CD4-positive, alpha-beta T cell treated with Interferon alpha-2 for 1 hour (primary cell): ENCODE results near the gene DNAL4.
"Not testable (repeated sequence)": the region's sequence is repeated elsewhere in the genome, so short reads cannot be mapped to it uniquely, and the experiment has no call there.

ENCODE experiments used
- DNase-seq, 2 donors: peaks; one replicate each; pipeline ENCODE4 v3.0.0-alpha.2; 2020 to 2022

DNAL4 gene

GRCh38 chr22:38826801-38827200 is 32.9 kb upstream of the DNAL4 start:
- no peak for DNase-seq

GRCh38 chr22:38826386-38826785 is 32.4 kb upstream of the DNAL4 start:
- no peak for DNase-seq

DNA sequence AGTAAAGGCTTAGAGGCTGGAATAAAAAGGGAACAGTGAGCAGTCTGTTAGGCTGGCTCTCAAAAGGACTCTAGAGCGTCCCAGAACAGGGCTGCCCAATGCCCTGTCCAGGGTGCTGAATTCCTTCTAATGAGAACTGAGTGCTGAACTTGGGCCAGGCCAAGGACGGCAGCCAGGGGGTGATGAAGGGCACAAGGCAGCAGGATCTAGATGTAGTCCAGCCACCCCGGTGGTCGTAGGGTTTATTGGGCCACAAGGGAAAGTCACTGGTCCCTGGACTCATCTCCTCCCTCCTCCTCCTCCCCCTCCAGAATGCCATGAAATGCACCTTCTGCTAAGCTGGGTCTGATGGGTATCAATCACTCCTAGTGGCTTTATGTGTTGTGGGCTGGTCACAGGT is 30.6 kb upstream of the DNAL4 start:
- DNase-seq = peak; percentile 9 to 38

GRCh38 chr22:38823637-38824036 is 29.7 kb upstream of the DNAL4 start:
- DNase-seq = no peak

DNA sequence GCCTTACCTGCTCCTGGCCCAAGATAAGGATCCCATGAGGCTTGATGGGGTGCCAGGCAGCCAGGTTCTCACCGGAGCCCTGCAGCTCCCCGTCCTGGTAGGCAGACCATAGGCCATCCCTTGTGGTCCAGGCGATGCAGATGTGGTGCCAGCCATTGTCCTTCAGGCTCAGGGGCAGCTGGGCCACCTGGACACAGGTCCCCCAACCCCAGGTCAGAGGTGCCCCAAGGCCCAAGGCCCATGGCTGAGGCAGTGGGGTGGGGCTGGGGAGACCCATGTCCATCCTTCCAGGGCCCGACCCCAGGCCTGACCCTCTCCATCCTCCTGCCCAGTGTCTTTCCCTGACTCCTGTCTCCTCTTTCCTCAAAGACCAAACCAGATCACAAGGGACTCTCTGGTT is 29.1 kb upstream of the DNAL4 start:
- DNase-seq = no peak

DNA sequence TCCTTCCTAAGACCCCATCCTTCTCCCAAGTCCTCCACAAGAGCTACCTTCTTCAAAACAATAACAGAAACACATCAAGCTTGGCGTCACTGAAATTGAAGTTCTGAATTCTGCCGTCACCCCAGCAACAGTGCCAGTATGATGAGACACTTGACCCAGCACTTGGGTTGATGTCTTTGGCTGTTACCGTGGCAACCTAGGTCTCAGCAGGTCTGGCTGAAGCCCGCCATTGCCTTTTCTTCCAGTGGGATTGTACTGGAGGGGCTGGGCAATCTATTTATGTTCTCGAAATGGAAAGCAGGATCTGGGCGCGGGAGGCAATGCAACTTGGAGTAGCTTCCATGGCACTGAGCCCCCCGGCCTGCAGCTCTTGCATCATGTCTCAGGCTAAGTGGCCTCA is 26.1 kb upstream of the DNAL4 start:
- no peak for DNase-seq

- no peak for DNase-seq
These were observed 25.5 kb upstream of the DNAL4 start for GRCh38 chr22:38819387-38819940.

GRCh38 chr22:38817196-38817595 is 23.3 kb upstream of the DNAL4 start:
- no peak for DNase-seq

DNA sequence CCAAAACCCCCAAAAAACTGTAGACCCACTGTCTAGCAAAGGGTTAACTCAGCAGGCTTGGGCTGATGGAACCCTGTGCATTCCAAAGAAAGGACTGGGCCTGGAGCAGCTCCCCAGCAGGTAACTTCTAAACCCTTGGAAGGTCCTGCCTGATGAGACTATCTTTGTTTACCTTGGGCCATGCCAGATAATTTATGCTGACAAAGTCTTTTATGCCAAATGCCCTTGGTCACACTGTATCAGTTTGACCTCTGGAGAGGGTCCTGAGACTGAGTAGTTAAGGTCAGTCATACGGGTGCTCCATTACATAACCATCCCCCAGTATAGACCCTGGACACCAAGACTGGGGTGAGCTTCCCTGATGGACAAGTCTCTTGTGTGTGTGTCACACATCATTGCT is 21.9 kb upstream of the DNAL4 start:
- DNase-seq = no peak

DNA sequence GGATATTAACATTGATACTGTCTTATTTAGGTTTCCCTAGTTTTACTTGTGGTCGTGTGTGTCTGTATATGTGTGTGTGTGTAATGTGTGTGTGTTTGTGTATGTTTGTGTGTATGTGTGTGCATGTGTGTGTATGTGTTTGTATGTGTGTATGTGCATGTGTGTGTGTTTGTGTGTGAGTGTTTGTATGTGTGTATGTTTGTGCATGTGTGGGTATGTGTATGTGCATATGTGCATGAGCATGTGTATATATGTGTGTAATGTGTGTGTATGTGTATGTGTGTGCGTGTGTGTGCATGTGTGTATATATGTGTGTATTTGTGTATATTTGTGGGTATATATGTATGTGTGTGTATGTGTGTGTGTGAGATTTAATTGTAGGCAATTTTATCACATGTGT is 17.3 kb upstream of the DNAL4 start:
- DNase-seq = no peak

DNA sequence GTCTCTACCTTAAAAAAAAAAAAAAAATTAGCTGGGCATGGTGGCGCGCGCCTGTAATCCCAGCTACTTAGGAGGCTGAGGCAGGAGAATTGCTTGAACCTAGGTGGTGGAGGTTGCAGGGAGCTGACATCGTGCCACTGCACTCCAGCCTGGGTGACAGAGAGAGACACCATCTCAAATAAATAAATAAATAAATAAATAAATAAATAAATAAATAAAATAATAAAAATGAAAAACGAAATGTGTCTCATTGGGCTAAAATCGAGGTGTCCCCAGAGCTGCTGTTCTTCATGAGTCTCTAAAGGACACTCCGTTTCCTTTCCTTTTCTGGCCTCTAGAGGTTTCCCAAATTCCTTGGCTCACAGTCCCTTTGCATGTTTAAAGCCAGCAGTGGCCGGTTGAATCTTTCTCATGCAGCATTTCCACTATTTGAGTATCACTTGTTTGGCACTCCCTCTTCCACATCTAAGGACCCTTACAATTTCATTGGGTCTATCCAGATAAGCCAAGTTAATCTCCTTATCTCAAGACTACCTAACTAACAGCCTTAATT is 11.2 kb upstream of the DNAL4 start:
- DNase-seq = not testable (repeated sequence)

DNA sequence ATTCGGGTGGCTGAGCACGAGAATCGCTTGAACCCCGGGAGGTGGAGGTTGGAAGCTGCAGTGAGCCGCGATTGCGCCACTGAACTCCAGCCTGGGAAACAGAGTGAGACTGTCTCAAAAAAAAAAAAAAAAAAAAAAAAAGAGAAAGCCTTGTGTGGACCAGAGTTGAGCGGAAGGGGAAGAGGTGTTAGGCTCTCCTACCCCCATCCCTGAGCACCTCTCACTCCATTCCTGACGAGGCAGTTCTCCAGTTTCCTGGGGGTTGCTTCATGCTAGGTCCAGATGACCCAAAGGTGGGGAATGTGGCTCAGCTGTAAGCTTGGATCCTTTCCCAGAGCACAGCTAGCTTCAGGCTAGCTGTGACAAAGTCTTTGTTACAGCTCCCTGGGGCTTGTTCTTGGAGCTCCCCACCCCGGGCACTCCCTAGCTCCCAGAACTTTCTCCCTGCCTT is 8.8 kb upstream of the DNAL4 start:
- no peak for DNase-seq

DNA sequence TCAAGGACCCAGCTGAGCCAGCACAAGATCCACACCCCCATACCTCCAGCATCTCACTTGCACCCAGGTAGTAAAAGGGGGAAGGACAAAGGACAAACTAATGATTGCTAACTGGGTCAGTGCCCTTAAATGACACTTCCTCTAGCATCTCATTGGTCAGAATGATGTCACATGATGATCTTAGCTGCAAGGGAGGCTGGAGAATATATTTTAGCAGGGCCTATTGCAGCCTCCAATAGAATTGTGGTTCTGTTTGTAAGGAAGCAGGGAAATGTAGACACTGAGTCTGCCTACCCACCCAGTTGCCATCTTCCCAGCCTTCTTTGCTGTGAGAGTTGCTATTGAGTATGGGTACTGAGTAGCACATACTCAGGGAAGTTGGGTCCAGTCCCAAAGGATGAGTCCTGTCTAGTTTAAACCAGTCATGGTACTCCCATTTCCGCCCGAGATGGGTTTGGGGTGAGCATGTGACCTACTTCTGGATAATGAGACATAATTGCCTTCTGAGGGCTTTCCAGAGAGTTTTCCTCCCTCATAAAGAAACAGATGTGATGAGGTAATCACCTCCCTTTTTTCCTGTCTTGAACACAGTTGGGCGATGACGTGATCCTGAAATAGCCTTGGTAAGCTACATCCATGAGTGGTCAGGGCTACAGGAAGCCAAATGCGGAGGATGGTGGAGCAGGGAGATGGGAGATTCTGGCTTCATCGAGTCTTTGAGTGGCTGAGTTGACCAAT is 5.5 kb upstream of the DNAL4 start:
- DNase-seq = no peak

- DNase-seq = no peak
These were observed 4.6 kb upstream of the DNAL4 start for GRCh38 chr22:38798496-38798895.

DNA sequence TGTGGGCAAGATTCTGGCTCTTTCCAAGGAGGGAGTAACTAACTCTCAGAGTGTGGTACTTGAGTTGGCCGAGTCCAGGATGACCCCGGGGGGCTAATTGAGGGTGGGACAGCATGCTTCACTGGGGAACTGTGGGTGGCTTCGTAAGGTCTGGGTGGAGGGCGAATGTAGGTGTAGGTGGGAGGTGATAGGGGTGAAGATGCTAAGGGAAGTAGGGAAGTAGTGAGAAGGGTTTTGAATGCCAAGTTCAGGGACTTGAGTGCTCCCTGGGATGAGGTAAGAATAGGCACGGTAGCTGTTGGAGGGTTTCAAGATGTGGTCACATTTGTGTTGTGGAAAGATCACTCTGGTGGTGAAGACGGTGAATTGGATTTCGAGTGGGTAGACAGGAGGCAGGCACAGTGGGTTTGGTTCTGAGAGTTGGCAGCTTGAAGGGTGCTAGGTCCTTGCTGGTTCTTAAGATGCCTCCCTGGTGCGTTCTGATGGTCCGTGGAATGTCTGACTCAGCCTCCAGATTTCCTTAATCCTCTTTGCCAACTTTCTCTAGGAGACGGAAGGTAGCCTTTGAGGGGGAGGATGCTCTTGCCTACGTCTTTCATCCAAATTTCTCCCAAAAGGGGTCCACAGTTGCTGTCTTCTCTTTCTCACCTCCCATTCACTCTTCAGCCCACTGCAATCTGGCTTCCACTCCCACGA is 2.5 kb upstream of the DNAL4 start:
- DNase-seq = no peak

DNA sequence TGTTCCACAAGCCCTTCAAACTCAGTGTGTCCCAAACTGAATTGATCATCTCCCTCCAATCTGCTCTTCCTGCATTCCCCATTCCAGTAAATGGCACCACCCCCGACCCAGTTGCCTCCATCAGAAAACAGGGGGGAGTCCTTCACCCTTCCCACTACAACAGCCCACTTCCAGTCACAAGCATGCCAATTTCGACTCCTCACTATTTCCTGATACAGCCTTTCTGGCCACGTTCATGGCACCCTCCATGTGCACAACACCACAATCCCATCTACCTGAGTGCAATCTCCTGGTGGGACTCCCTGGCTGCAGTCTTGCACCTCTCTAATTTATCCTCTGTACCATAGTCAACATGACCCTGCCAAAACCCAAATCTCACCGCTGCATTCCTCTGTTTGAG is 1.6 kb upstream of the DNAL4 start:
- no peak for DNase-seq

- DNase-seq = no peak
These were observed 626 bp downstream of the DNAL4 start for GRCh38 chr22:38793317-38793716.

DNA sequence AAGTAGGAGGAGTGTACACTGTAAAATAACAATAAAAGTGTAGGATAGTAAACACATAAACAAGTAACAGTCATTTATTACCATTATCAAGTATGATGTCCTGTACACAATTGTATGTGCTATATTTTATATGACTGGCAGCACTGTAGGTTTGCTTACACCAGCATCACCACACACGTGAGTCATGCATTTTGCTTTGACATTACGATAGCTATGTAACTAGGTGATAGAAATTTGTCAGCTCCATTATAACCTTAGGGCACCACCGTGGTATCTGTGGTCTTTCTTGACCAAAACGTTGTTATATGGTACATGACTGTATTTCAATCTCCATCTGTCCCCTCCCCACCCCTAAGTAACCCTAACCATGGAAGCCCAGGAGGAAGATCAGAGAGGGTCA is 1.1 kb downstream of the DNAL4 start:
- no peak for DNase-seq

GRCh38 chr22:38789606-38790005 is 4.3 kb downstream of the DNAL4 start:
- DNase-seq = no peak

- no peak for DNase-seq
These were observed 5.1 kb downstream of the DNAL4 start for GRCh38 chr22:38788846-38789245.

- no peak for DNase-seq
These were observed 5.7 kb downstream of the DNAL4 start for GRCh38 chr22:38788021-38788816.

DNA sequence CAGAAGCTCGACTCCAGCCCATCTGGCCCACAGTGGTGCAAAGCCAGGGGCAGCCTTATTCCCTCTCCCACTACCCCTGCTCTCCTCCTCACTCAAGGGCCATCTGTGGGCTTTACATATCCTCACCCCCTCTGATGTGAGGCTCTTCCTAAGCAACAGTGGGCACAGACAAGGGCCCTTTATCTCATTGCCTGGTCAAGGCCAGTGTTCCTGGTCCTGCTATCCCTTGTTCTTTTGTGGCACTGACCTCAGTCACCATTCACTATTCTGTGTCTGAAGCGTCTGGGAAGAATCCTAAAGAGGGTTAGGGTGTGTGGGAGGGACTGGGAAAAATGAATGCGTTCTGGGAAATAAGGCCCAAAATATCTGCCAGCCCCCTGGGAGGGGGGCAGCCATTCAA is 7.3 kb downstream of the DNAL4 start:
- no peak for DNase-seq

DNA sequence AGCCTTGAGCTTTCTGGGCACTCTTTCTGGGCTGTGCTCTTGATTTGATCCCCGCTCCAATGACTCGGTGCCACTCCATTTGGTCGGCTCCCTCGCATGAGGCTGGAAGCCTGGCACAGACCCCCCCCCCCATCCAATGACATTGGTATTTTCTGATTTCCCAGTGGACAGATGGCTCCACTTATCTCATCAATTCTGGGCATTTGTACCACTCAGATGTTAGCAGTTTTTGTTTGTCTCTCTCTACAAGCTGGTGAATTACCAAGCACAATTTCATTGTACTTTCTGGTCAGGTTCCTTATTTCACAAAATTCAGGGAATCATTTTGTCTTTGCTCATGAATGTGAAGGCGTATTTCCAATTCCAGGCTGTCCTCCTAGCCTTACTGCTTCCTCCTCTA is 9.1 kb downstream of the DNAL4 start:
- no peak for DNase-seq
